ENCODE data around the gene TPCN1. TPM values are rescaled to one million over a fixed set of nuclear protein-coding genes. Genes with fewer than 3 reads are reported as not detected.

Gene TPCN1
- total RNA-seq, 3 donors from 2014 or later (not counting 1 experiment from before 2014, with no cell fraction given), result 7.2 to 21.4 (median 10.7) TPM

DNA sequence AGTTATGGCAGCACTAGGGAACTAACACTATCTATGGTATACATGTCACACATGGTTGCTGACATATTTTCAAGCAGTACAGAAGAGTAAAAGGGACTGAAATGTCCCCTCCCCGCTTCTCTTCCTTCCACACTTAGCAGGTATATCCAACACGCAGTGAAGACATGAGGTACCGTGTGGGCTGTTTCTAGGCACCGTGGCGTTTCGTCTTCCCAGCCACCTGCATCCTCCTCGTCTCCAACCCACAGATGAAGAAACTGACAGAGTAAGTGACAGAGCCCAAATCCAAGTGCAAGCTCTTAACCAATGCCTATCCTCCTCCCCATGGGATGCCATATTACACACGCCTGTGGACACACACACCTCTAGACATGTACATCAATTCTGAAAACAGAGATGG lies 81.2 kb downstream of the TPCN1 start:
- WGBS (ENCODE audit: insufficient coverage), result 70% methylated on average over 8 of the region's 8 CpGs
- DNase-seq (no peak), ATAC-seq (no peak)
- H3K4me1 Mint-ChIP-seq, result peaks cover 0 to 6% of the 10 kb centered on the region in 2 donors
- Histone ChIP-seq H3K36me3 (ENCODE audit: control insufficient read depth, insufficient read depth, low read length) (peaks cover 20% of the 10 kb centered on the region), H3K9me3 (ENCODE audit: control insufficient read depth, insufficient read depth, low read length) (no peaks in the 10 kb centered on the region), H3K27ac (ENCODE audit: low read length) (no peak overlapping the region), H3K27me3 (ENCODE audit: control insufficient read depth, insufficient read depth, low read length) (no peaks in the 10 kb centered on the region), H3K4me1 (ENCODE audit: control insufficient read depth, insufficient read depth, low read length) (peaks cover 2% of the 10 kb centered on the region), H3K4me3 (ENCODE audit: low read length) (no peak overlapping the region)
- no peaks in the 10 kb centered on the region for H3K36me3 Mint-ChIP-seq
- no peak overlapping the region for H3K4me3 Mint-ChIP-seq
- H3K27me3 Mint-ChIP-seq (ENCODE audit: low read depth in 2 of 2), result no peaks in the 10 kb centered on the region
- TF ChIP-seq, protein P1, sequence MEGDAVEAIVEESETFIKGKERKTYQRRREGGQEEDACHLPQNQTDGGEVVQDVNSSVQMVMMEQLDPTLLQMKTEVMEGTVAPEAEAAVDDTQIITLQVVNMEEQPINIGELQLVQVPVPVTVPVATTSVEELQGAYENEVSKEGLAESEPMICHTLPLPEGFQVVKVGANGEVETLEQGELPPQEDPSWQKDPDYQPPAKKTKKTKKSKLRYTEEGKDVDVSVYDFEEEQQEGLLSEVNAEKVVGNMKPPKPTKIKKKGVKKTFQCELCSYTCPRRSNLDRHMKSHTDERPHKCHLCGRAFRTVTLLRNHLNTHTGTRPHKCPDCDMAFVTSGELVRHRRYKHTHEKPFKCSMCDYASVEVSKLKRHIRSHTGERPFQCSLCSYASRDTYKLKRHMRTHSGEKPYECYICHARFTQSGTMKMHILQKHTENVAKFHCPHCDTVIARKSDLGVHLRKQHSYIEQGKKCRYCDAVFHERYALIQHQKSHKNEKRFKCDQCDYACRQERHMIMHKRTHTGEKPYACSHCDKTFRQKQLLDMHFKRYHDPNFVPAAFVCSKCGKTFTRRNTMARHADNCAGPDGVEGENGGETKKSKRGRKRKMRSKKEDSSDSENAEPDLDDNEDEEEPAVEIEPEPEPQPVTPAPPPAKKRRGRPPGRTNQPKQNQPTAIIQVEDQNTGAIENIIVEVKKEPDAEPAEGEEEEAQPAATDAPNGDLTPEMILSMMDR (IDR thresholded peaks at IDR 0.05), result no peak
- no peaks in the 10 kb centered on the region for H3K9me3 Mint-ChIP-seq
- no peak overlapping the region for H3K27ac Mint-ChIP-seq
- intact Hi-C loops (cut with micrococcal nuclease), result no loop called here

DNA sequence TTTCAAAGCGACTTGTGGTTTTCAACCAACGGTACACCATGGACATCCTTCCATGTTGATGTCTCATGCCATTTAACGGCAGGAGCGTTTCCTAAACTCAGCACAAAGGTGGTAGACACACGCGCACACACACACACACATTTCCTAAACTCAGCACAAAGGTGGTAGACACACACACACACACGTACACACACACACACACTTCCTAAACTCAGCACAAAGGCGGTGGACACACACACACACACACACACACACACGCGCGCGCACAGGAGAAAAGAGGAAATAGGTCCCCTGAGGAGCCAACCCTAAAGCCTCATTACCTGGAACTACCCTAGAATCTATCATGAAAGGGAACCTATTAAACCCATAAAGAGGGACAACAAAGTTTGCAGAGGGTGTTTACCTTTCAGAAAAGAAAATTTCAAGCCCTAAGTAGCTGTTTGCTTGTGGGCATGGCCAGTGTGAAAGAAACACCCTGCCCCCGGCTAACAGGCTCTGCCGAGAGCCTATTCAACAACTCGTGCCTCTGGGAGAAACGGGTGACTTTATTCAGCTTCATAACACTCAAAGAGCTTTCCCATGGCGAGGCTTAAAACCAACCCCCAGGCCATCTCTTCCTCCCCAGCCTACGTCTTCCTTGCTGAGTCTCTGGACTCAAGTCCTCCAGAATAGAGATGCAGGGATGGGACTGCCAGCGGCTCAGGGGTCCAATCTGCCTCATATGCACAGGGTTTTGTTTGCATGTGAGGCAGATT lies 81.8 kb downstream of the TPCN1 start:
- WGBS (ENCODE audit: insufficient coverage), result 37% methylated on average over 19 of the region's 19 CpGs
- intact Hi-C loops (cut with micrococcal nuclease), result no loop called here
- Histone ChIP-seq H3K4me3 (ENCODE audit: low read length) (no peak overlapping the region), H3K9me3 (ENCODE audit: control insufficient read depth, insufficient read depth, low read length) (no peaks in the 10 kb centered on the region), H3K4me1 (ENCODE audit: control insufficient read depth, insufficient read depth, low read length) (peaks cover 2% of the 10 kb centered on the region), H3K36me3 (ENCODE audit: control insufficient read depth, insufficient read depth, low read length) (peaks cover 26% of the 10 kb centered on the region), H3K27me3 (ENCODE audit: control insufficient read depth, insufficient read depth, low read length) (no peaks in the 10 kb centered on the region), H3K27ac (ENCODE audit: low read length) (no peak overlapping the region)
- H3K27me3 Mint-ChIP-seq (ENCODE audit: low read depth in 2 of 2), result no peaks in the 10 kb centered on the region
- H3K27ac Mint-ChIP-seq, result no peak overlapping the region
- DNase-seq (peak in 1 of 2 donors; percentile 35), ATAC-seq (no peak)
- TF ChIP-seq, protein P1 (IDR thresholded peaks at IDR 0.05), result no peak
- no peaks in the 10 kb centered on the region for H3K36me3 Mint-ChIP-seq
- peaks cover 0 to 6% of the 10 kb centered on the region in 2 donors for H3K4me1 Mint-ChIP-seq
- H3K9me3 Mint-ChIP-seq, result no peaks in the 10 kb centered on the region
- H3K4me3 Mint-ChIP-seq, result no peak overlapping the region

DNA sequence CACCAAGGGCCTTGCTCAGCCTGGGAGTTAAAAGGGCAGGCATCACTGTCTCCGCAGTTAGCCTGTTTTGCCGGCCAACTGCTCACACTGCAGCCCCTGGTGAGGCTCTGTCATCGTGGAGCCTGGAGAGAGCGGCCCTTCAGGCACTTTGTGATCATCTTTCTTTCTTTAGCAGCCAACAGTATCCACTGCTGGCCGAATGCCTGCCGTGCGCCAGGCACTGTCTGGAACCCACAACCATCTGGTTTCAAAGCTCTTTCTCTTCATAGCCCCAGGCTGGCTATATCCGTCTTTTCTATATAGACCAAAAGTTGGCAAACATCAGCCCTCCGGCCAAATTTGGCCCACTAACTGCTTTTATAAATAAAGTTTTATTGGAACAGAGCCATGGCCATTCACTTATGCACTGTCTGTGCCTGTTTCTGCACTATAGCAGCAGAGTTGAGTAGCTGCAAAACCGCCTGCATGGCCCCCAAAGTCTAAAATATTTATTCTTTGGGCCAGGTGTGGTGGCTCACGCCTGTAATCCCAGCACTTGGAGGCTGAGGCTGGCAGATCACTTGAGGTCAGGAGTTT lies 84.1 kb downstream of the TPCN1 start:
- no peak overlapping the region for H3K4me3 ChIP-seq (ENCODE audit: low read length)
- H3K36me3 ChIP-seq (ENCODE audit: control insufficient read depth, insufficient read depth, low read length), result peaks cover 34% of the 10 kb centered on the region
- TF ChIP-seq, protein P1 (IDR thresholded peaks at IDR 0.05), result no peak
- H3K9me3 ChIP-seq (ENCODE audit: control insufficient read depth, insufficient read depth, low read length), result no peaks in the 10 kb centered on the region
- H3K4me1 ChIP-seq (ENCODE audit: control insufficient read depth, insufficient read depth, low read length), result no peaks in the 10 kb centered on the region
- no peak overlapping the region for H3K27ac ChIP-seq (ENCODE audit: low read length)
- Mint-ChIP-seq H3K4me3 (no peak overlapping the region), H3K36me3 (no peaks in the 10 kb centered on the region), H3K4me1 (peaks cover 0 to 6% of the 10 kb centered on the region in 2 donors), H3K27ac (no peak overlapping the region), H3K9me3 (no peaks in the 10 kb centered on the region), H3K27me3 (ENCODE audit: low read depth in 2 of 2) (no peaks in the 10 kb centered on the region)
- 98% methylated on average over 11 of the region's 11 CpGs for WGBS (ENCODE audit: insufficient coverage)
- no peak for DNase-seq
- no peak for ATAC-seq
- intact Hi-C loops (cut with micrococcal nuclease), result no loop called here
- H3K27me3 ChIP-seq (ENCODE audit: control insufficient read depth, insufficient read depth, low read length), result no peaks in the 10 kb centered on the region

Measured in natural killer cell (primary cell).